Measurements from ENCODE around the gene ERG. TPM values are rescaled to one million over a fixed set of nuclear protein-coding genes. Genes with fewer than 3 reads are reported as not detected.

The ERG gene
- total RNA-seq, 1 experiment from 2014 or later = 0.11 TPM

- H3K9ac ChIP-seq (ENCODE audit: extremely low read depth, insufficient read length, low read length) = no peak overlapping the region
- H4K5ac ChIP-seq (ENCODE audit: insufficient read length, low read depth, low read length) = no peak overlapping the region
Measured at GRCh38 chr21:38430401-38430984, 67.8 kb downstream of the ERG start.

More at GRCh38 chr21:38430401-38430984, 67.8 kb downstream of the ERG start:
- no peak overlapping the region for H3K4me2 ChIP-seq (ENCODE audit: insufficient read depth, insufficient read length, low read length)
- no peak overlapping the region for H3K14ac ChIP-seq (ENCODE audit: insufficient read depth, low read length)
- H2BK15ac ChIP-seq (ENCODE audit: low read depth, low read length) = no peak overlapping the region
- no peaks in the 10 kb centered on the region for H3K27me3 ChIP-seq (ENCODE audit: insufficient read depth, low read length)
- Mint-ChIP-seq H3K36me3 (ENCODE audit: insufficient read depth in 1 of 3, low read depth in 3 of 3) (no peaks in the 10 kb centered on the region), H3K27ac (no peak overlapping the region), H3K4me1 (no peaks in the 10 kb centered on the region), H3K9me3 (peaks cover 4% of the 10 kb centered on the region in 2 experiments; a peak in 4 of 5 replicates), H3K4me3 (no peak overlapping the region), H3K27me3 (ENCODE audit: low read depth) (peaks cover 10% of the 10 kb centered on the region; the same call in 1 of the 2 replicates)
- no peak overlapping the region for H3K23ac ChIP-seq (ENCODE audit: insufficient read length, low read depth, low read length)
- no peak overlapping the region for H3K56ac ChIP-seq (ENCODE audit: insufficient read length, low read depth, low read length)
- H3K23me2 ChIP-seq (ENCODE audit: insufficient read length, low read depth, low read length, poor library complexity, severe bottlenecking) = no peaks in the 10 kb centered on the region
- H2BK5ac ChIP-seq (ENCODE audit: insufficient read length, low read length) = no peak overlapping the region
- no peak overlapping the region for H2BK20ac ChIP-seq (ENCODE audit: low read depth, low read length, poor library complexity, severe bottlenecking)
- no peak overlapping the region for H3T11ph ChIP-seq (ENCODE audit: low read length)
- no peak overlapping the region for H4K91ac ChIP-seq (ENCODE audit: insufficient read length, low read depth, low read length)
- TF ChIP-seq CTCF (conservative IDR thresholded peaks at IDR 0.05) = no peak
- no peak overlapping the region for H3K4ac ChIP-seq (ENCODE audit: low read depth, low read length)
- H3K79me2 ChIP-seq (ENCODE audit: insufficient read depth, low read length) = no peaks in the 10 kb centered on the region
- no peak for DNase-seq
- no peak overlapping the region for H3K18ac ChIP-seq (ENCODE audit: insufficient read length, low read depth, low read length)
- no peak overlapping the region for H3K27ac ChIP-seq (ENCODE audit: insufficient read length, low read depth, low read length)
- no peak overlapping the region for H2AK5ac ChIP-seq (ENCODE audit: insufficient read length, low read length)
- no peak overlapping the region for H2BK12ac ChIP-seq (ENCODE audit: insufficient read length, low read depth, low read length)
- no peaks in the 10 kb centered on the region for H3K79me1 ChIP-seq (ENCODE audit: insufficient read depth, low read depth, low read length, poor library complexity, severe bottlenecking)
- H3K4me1 ChIP-seq (ENCODE audit: insufficient read depth, low read length) = no peaks in the 10 kb centered on the region
- no peaks in the 10 kb centered on the region for H3K9me3 ChIP-seq (ENCODE audit: control insufficient read depth, low read depth, low read length)
- no peak overlapping the region for H4K8ac ChIP-seq (replicated peaks; ENCODE audit: insufficient read length, low read depth, low read length)
- H2AFZ ChIP-seq (ENCODE audit: low read length) = no peak overlapping the region
- no peak overlapping the region for H2BK120ac ChIP-seq (ENCODE audit: low read depth, low read length, poor library complexity, severe bottlenecking)
- no peaks in the 10 kb centered on the region for H4K20me1 ChIP-seq (ENCODE audit: control insufficient read depth, insufficient read depth, insufficient read length)

All from H9 (cell line).